Breast epithelium (tissue), 4 donors: ENCODE measurements around the gene NEK4. TPM values are rescaled to one million over a fixed set of nuclear protein-coding genes. Genes with fewer than 3 reads are reported as not detected.
"Not testable (repeated sequence)": the region's sequence is repeated elsewhere in the genome, so short reads cannot be mapped to it uniquely, and the experiment has no call there.

Experiments used
- DNase-seq, 2 donors: peaks; one replicate each; pipeline ENCODE4 v3.0.0-alpha.2; 2019; ENCODE audit warnings: low spot score in 2 of 2
- H3K27ac ChIP-seq, 2 donors: fragments of 200-600 bp; sonication (generic) in 1 of 2; one replicate each; pipeline ENCODE4 v1.5.1; 2016 to 2019; ENCODE audit warnings: mild to moderate bottlenecking in 1 of 2
- H3K27me3 ChIP-seq, 2 donors: fragments of 200-600 bp; sonication (generic) in 1 of 2; one replicate each; pipeline versions ENCODE4 v1.5.1 to v1.6.0; 2017 to 2019; ENCODE audit warnings: control low read depth in 1 of 2, mild to moderate bottlenecking in 1 of 2
- H3K36me3 ChIP-seq: fragments of 200-600 bp; one replicate; pipeline ENCODE4 v1.5.1; 2019
- H3K4me1 ChIP-seq, 2 donors: fragments of 200-600 bp; sonication (generic); one replicate each; pipeline ENCODE4 v1.5.1; 2016 to 2019; ENCODE audit warnings: control low read depth in 1 of 2
- H3K4me3 ChIP-seq, 3 donors: fragments of 200-600 bp; sonication (generic); 1 replicate in 2 of 3; 2 replicates in 1 of 3; pipeline ENCODE4 v1.5.1; 2016 to 2019; ENCODE audit warnings: mild to moderate bottlenecking in 3 of 3, moderate library complexity in 2 of 3
- H3K9me3 ChIP-seq, 2 donors: fragments of 200-600 bp; sonication (generic) in 1 of 2; one replicate each; pipeline ENCODE4 v1.5.1; 2016 to 2019; ENCODE audit warnings: control low read depth in 1 of 2
- POLR2A ChIP-seq: fragments of 450-650 bp; IDR thresholded peaks from one replicate; pipeline ENCODE4 v1.6.1; 2016; ENCODE audit warnings: antibody characterized with exemption, mild to moderate bottlenecking, moderate library complexity
- POLR2AphosphoS5 ChIP-seq, 3 donors: sonication (generic); formaldehyde crosslinking; IDR thresholded peaks; one replicate each; pipeline ENCODE4 v1.6.1; 2017; ENCODE audit warnings: antibody characterized with exemption in 3 of 3
- intact Hi-C: fragments of 100-400 bp; cut with DNase I; formaldehyde crosslinking; loops from one replicate; pipeline ENCODE4 v1.15.1; 2023; ENCODE audit warnings: low total_unique reads
- total RNA-seq, 3 donors: library from RNA; depleted of rRNA; stranded (reverse); fragments of >200 nt; gene quantifications; one replicate each; pipeline ENCODE4 v1.1.0, GENCODE V29; 2016
- TF ChIP-seq, protein P1 (sequence below), 3 donors: fragments of 450-650 bp; IDR thresholded peaks; one replicate each; pipeline ENCODE4 v1.5.1; 2016 to 2017; ENCODE audit warnings: antibody characterized with exemption in 3 of 3, mild to moderate bottlenecking in 3 of 3, moderate library complexity in 3 of 3

Gene NEK4
- total RNA-seq, 3 donors from 2014 or later: 16.5 to 32.4 (median 30.0) TPM

DNA sequence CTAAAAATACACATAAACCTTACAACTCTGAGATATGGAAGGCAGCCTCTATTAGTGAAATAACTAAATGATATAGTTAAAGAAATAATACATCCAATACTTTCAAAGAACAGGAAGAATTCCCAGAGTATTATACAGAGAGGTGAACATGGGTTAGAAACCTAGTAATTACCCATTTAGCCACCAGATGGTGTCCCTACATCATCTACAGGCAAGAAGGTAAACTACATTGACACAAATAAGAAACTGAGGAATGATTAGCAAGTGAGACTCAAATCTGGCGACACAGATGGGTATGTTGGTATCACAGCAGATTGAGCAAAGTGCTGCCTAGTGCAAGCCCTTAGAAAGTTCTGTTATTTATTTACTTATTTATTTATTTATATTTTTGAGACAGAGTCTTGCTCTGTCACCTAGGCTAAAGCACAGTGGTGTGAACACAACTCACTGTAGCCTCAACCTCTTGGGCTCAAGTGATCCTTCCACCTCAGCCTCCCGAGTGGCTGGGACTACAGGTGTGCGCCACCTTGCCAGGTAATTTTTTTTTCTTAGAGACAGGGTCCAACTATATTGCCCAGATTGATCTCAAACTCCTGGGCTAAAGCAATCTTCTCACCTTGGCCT is 28.2 kb downstream of the NEK4 start:
- H3K4me1 ChIP-seq: no peaks in the 10 kb centered on the region
- DNase-seq: no peak
- TF ChIP-seq, protein P1, sequence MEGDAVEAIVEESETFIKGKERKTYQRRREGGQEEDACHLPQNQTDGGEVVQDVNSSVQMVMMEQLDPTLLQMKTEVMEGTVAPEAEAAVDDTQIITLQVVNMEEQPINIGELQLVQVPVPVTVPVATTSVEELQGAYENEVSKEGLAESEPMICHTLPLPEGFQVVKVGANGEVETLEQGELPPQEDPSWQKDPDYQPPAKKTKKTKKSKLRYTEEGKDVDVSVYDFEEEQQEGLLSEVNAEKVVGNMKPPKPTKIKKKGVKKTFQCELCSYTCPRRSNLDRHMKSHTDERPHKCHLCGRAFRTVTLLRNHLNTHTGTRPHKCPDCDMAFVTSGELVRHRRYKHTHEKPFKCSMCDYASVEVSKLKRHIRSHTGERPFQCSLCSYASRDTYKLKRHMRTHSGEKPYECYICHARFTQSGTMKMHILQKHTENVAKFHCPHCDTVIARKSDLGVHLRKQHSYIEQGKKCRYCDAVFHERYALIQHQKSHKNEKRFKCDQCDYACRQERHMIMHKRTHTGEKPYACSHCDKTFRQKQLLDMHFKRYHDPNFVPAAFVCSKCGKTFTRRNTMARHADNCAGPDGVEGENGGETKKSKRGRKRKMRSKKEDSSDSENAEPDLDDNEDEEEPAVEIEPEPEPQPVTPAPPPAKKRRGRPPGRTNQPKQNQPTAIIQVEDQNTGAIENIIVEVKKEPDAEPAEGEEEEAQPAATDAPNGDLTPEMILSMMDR (IDR thresholded peaks at IDR 0.05): peak in 1 of 3 donors; percentile 43
- no peak for TF ChIP-seq POLR2AphosphoS5 (IDR thresholded peaks at IDR 0.05)
- H3K27me3 ChIP-seq: no peaks in the 10 kb centered on the region
- intact Hi-C loops: no loop called here
- no peak overlapping the region for H3K27ac ChIP-seq
- no peak overlapping the region for H3K4me3 ChIP-seq
- H3K9me3 ChIP-seq: no peaks in the 10 kb centered on the region
- H3K36me3 ChIP-seq: no peaks in the 10 kb centered on the region

DNA sequence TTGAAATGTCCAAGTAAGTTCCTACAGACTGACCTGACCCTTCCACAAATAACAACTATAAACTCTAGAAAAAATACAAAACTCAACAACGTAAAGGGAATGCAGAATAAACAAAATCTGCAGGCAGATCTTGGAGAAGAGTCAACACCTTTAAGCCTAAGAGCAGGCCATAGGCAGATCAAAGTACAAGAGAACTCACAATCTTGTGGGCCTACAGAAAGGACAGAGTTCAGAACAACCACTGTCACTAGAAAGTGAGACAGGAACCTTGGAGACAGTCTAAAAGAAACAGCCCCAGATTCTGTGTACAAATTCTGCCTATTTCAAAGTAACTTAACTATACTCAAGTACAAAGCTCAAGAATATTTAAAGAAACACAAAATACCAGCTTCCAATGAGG is 31.0 kb downstream of the NEK4 start:
- Histone ChIP-seq H3K9me3 (no peaks in the 10 kb centered on the region), H3K36me3 (peaks cover 4% of the 10 kb centered on the region), H3K27ac (no peak overlapping the region), H3K4me3 (no peak overlapping the region), H3K4me1 (no peaks in the 10 kb centered on the region), H3K27me3 (no peaks in the 10 kb centered on the region)
- no peak for DNase-seq
- intact Hi-C loops: no loop called here
- TF ChIP-seq POLR2A (no peak), POLR2AphosphoS5 (IDR thresholded peaks at IDR 0.05) (no peak)
- TF ChIP-seq, protein P1 (IDR thresholded peaks at IDR 0.05): no peak

DNA sequence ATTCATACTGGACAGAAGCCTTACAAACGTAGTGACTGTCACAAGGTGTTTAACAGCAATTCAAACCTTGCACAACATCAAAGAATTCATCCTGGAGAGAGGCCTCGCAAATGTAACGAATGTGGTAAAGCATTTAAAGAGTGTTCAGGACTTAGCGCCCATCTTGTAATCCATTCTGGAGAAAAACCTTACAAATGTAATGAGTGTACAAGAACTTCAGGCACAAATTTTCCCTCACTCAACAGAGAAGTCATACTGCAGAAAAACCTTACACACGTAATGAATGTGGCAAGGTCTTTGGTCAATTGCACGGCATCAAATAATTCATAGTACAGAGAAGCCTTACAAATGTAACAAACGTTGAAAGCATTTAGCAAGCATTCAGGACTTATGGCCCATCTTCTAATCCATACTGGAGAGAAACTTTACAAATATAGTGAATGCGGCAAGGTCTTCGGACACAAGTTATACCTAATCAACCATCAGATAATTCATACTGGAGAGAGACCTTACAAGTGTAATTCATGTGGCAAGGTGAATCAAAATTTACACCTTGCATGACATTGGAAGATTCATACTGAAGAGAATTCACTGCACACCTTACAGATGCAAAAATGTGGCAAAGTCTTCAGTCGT is 37.4 kb downstream of the NEK4 start:
- no peak overlapping the region for H3K4me3 ChIP-seq
- TF ChIP-seq, protein P1 (IDR thresholded peaks at IDR 0.05): no peak
- TF ChIP-seq POLR2A (no peak), POLR2AphosphoS5 (IDR thresholded peaks at IDR 0.05) (no peak)
- intact Hi-C loops: no loop called here
- no peaks in the 10 kb centered on the region for H3K27me3 ChIP-seq
- peaks cover 9% of the 10 kb centered on the region for H3K36me3 ChIP-seq
- H3K4me1 ChIP-seq: no peaks in the 10 kb centered on the region
- no peak for DNase-seq
- H3K9me3 ChIP-seq: no peaks in the 10 kb centered on the region
- no peak overlapping the region for H3K27ac ChIP-seq

DNA sequence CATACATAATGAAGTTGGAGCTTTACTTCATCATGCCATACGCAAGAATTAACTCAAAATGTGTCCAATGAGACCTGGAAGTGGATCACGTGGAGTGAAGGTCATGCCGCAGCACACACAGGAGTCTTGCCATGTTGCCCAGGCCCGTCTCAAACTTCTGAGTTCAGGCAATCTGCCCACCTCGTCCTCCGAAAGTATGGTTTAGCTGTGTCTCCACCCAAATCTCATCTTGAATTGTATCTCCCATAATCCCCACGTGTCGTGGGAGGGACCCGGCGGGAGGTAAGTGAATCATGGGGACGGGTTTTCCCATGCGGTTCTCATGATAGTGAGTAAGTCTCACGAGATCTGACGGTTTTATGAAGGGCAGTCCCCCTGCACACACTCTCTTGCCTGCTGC is 39.1 kb downstream of the NEK4 start:
- Histone ChIP-seq H3K4me1 (no peaks in the 10 kb centered on the region), H3K4me3 (no peak overlapping the region), H3K36me3 (peaks cover 9% of the 10 kb centered on the region), H3K9me3 (no peaks in the 10 kb centered on the region), H3K27me3 (no peaks in the 10 kb centered on the region), H3K27ac (no peak overlapping the region)
- no peak for DNase-seq
- intact Hi-C loops: no loop called here
- no peak for TF ChIP-seq POLR2A
- TF ChIP-seq, protein P1 (IDR thresholded peaks at IDR 0.05): no peak

DNA sequence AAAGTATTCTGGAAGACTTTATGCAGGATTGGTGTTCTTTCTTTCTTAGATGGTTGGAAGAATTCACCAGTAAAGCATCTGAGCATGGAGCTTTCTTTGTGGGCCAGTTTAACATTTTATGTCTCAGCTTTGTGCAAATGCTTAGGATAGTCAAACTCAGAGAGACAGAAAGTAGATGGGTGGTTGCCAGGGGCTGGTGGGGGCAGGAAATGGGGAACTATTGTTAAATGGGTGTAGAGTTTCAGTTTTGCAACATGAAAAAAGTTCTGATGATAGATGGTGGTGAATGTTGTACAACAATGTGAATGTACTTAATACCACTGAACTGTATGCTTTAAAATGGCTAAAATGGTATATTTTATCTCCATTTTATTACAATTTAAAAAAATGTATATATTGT is 40.1 kb downstream of the NEK4 start:
- intact Hi-C loops: no loop called here
- no peaks in the 10 kb centered on the region for H3K9me3 ChIP-seq
- H3K36me3 ChIP-seq: peaks cover 9% of the 10 kb centered on the region
- TF ChIP-seq POLR2AphosphoS5 (IDR thresholded peaks at IDR 0.05): no peak
- no peaks in the 10 kb centered on the region for H3K4me1 ChIP-seq
- H3K4me3 ChIP-seq: no peak overlapping the region
- H3K27me3 ChIP-seq: no peaks in the 10 kb centered on the region
- H3K27ac ChIP-seq: no peak overlapping the region
- DNase-seq: no peak

DNA sequence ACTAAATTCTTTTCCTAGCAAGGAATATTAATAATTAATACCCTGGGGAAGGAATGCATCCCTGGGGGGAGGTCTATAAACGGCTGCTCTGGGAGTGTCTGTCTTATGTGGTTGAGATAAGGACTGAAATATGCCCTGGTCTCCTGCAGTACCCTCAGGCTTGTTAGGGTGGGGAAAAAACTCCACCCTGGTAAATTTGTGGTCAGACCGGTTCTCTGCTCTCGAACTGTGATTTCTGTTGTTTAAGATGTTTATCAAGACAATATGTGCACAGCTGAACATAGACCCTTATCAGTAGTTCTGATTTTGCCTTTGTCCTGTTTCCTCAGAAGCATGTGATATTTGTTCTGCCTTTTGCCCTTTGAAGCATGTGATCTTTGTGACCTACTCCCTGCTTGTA is 42.0 kb downstream of the NEK4 start:
- H3K36me3 ChIP-seq, H3K27ac ChIP-seq, H3K4me1 ChIP-seq, H3K4me3 ChIP-seq, H3K27me3 ChIP-seq, H3K9me3 ChIP-seq, DNase-seq, intact Hi-C loops: not testable (repeated sequence)
